ENCODE data around the gene FAIM2.
A peak's percentile ranks its signal among the peaks of the same experiment; 100 is the strongest.

Gene FAIM2

DNA sequence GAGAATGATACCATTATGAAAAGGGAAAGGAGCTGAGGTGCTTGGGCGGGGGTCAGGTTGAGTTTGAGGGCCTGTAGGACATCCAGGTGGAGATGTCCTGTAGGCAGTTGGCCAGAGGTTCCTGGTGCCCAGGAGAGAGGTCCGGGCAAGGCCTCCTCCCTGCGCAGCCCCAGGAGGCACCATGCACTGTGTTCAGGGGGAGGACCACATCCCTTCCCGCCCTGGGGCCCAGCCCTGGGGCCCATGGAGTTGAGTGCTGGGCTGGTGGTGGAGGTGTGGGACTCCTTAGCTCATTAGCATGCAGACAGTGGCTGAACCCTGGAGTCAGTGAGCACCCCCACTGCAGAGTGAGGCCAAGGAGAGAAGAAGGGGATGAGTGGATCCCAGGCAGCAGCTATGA is 5.7 kb upstream of the FAIM2 start:
- 100% methylated on average over 2 of the region's 4 CpGs for WGBS (ENCODE audit: insufficient coverage)

DNA sequence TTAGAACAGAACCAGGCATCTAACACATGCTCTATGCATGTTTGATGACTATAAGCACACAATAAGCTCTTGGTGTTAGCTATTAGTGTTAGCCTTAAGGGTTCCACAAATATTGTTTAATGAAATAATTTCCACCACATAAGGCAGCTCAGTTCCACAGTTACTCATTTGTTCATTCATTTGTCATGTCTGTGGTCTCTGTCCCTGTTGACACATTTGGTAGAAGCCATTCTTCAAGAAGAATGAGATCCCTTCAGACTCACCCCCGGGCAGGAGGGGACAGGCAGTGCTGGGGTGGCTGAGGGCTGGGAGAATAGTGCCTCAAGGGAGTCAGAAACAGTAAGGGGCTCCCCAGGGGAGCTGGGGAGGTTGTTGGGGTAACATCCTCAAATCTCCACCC is 3.7 kb upstream of the FAIM2 start:
- Histone ChIP-seq H3K4me1 (ENCODE audit: control extremely low read depth in 1 of 4, control insufficient read depth in 4 of 4, insufficient read depth in 4 of 4, low read length in 3 of 4) (peaks cover 0 to 12% (median 5%) of the 10 kb centered on the region in 4 experiments), H3K36me3 (ENCODE audit: control insufficient read depth in 4 of 4, insufficient read depth in 4 of 4, low read length in 3 of 4) (no peaks in the 10 kb centered on the region), H3K9me3 (ENCODE audit: control extremely low read depth in 1 of 5, control insufficient read depth in 4 of 5, insufficient read depth in 2 of 5, low read depth in 1 of 5, low read length in 4 of 5) (no peaks in the 10 kb centered on the region), H3K27ac (ENCODE audit: insufficient read depth in 1 of 2, low read depth in 1 of 2, low read length in 2 of 2, poor library complexity in 1 of 2, severe bottlenecking in 2 of 2) (no peak overlapping the region), H3K4me3 (ENCODE audit: control insufficient read depth in 1 of 7, extremely low read depth in 1 of 7, insufficient read depth in 4 of 7, low read depth in 2 of 7, low read length in 6 of 7) (no peak overlapping the region), H3K27me3 (replicated peaks in 2 of 5; ENCODE audit: control insufficient read depth in 4 of 5, insufficient read depth in 5 of 5, low read length in 4 of 5) (peaks cover 0 to 36% (median 16%) of the 10 kb centered on the region in 5 experiments)
- no peak for DNase-seq
- ChIA-PET CTCF (interaction anchor here (0.7 to 1.4 kb wide), 2 partner anchors 19 to 21 kb away, joined by 3 read pairs; no protein-coding TSS in a partner anchor), POLR2A (no interaction called here)
- 100% methylated on average over 1 of the region's 1 CpG for WGBS (ENCODE audit: insufficient coverage)

More for the DNA sequence above, 5.7 kb upstream of the FAIM2 start:
- H3K4me3 ChIP-seq (ENCODE audit: control insufficient read depth in 1 of 7, extremely low read depth in 1 of 7, insufficient read depth in 4 of 7, low read depth in 2 of 7, low read length in 6 of 7) = no peak overlapping the region
- H3K36me3 ChIP-seq (ENCODE audit: control insufficient read depth in 4 of 4, insufficient read depth in 4 of 4, low read length in 3 of 4) = no peaks in the 10 kb centered on the region
- H3K9me3 ChIP-seq (ENCODE audit: control extremely low read depth in 1 of 5, control insufficient read depth in 4 of 5, insufficient read depth in 2 of 5, low read depth in 1 of 5, low read length in 4 of 5) = no peaks in the 10 kb centered on the region
- H3K27ac ChIP-seq (ENCODE audit: insufficient read depth in 1 of 2, low read depth in 1 of 2, low read length in 2 of 2, poor library complexity in 1 of 2, severe bottlenecking in 2 of 2) = no peak overlapping the region
- peaks cover 0 to 20% (median 12%) of the 10 kb centered on the region in 5 experiments for H3K27me3 ChIP-seq (replicated peaks in 2 of 5; ENCODE audit: control insufficient read depth in 4 of 5, insufficient read depth in 5 of 5, low read length in 4 of 5)
- POLR2A ChIA-PET = no interaction called here
- peaks cover 0 to 5% (median under 1%) of the 10 kb centered on the region in 4 experiments for H3K4me1 ChIP-seq (ENCODE audit: control extremely low read depth in 1 of 4, control insufficient read depth in 4 of 4, insufficient read depth in 4 of 4, low read length in 3 of 4)
- CTCF ChIA-PET = interaction anchor here (1.0 kb wide), 1 partner anchor 9 kb away, joined by 4 read pairs; no protein-coding TSS in a partner anchor
- DNase-seq = no peak

DNA sequence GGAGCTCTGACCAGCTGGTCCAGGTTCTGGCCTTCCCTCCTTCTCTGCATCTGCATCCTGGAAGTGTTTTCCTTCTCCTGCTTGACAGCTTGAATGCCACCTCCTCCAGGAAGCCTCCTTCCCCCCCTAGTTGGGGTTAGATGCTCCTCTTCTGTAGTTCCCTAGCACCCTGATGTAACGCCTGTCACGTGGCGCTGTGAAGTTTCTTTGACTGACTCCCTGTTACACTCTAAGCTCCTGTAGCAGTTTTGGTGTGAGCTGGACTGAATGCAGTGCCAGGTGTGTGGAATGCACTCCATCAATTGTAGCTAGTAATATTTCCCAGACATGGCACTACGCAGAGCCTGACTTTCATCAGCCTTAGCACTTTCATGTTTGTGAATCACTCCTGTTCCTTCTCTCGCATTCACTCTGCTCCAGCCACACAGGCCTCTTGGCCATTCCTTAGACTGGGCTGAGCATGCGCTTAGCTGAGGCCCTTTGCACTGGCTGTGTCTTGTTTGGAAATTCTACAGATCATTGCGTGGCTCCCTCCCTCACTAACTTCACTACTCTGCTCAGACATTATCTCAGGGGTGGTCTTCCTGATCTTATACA is 2.1 kb upstream of the FAIM2 start:
- Histone ChIP-seq H3K4me3 (ENCODE audit: control insufficient read depth in 1 of 7, extremely low read depth in 1 of 7, insufficient read depth in 4 of 7, low read depth in 2 of 7, low read length in 6 of 7) (no peak overlapping the region), H3K36me3 (ENCODE audit: control insufficient read depth in 4 of 4, insufficient read depth in 4 of 4, low read length in 3 of 4) (no peaks in the 10 kb centered on the region), H3K4me1 (ENCODE audit: control extremely low read depth in 1 of 4, control insufficient read depth in 4 of 4, insufficient read depth in 4 of 4, low read length in 3 of 4) (peaks cover 0 to 12% (median 5%) of the 10 kb centered on the region in 4 experiments), H3K9me3 (ENCODE audit: control extremely low read depth in 1 of 5, control insufficient read depth in 4 of 5, insufficient read depth in 2 of 5, low read depth in 1 of 5, low read length in 4 of 5) (no peaks in the 10 kb centered on the region), H3K27ac (ENCODE audit: insufficient read depth in 1 of 2, low read depth in 1 of 2, low read length in 2 of 2, poor library complexity in 1 of 2, severe bottlenecking in 2 of 2) (no peak overlapping the region), H3K27me3 (replicated peaks in 2 of 5; ENCODE audit: control insufficient read depth in 4 of 5, insufficient read depth in 5 of 5, low read length in 4 of 5) (peaks cover 0 to 36% (median 20%) of the 10 kb centered on the region in 5 experiments)
- POLR2A ChIA-PET = no interaction called here
- DNase-seq = no peak
- 99% methylated on average over 7 of the region's 7 CpGs for WGBS (ENCODE audit: insufficient coverage)
- CTCF ChIA-PET = interaction anchor here (1.3 to 2.3 kb wide), 3 partner anchors 10 to 61 kb away, joined by 7 to 11 read pairs (median 7); no protein-coding TSS in a partner anchor

DNA sequence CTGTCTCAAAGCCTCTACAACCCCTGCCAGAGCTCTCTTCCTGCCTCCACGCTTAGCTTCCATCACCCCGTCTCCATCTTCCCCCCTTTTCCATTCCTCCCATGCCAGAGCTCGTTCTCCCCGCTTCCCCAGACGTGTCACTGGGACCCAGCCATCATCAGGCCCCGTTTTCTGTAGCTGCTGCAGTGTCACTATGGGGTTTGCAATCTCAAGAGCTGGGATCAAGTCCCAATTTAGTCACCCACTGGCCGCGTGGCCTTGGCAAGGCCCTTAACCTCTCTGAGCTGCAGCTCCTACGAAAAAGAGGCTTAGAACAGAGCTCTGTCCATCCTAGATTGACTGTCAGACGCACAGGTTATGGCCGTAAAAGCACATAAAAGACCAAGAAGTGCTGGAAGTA is 901 bp upstream of the FAIM2 start:
- ChIA-PET CTCF (interaction anchor here (0.9 to 2.3 kb wide), 2 partner anchors 11 to 65 kb away, joined by 3 to 7 read pairs; no protein-coding TSS in a partner anchor), POLR2A (no interaction called here)
- no peak overlapping the region for H3K4me3 ChIP-seq (ENCODE audit: control insufficient read depth in 1 of 7, extremely low read depth in 1 of 7, insufficient read depth in 4 of 7, low read depth in 2 of 7, low read length in 6 of 7)
- no peak for DNase-seq
- no peaks in the 10 kb centered on the region for H3K36me3 ChIP-seq (ENCODE audit: control insufficient read depth in 4 of 4, insufficient read depth in 4 of 4, low read length in 3 of 4)
- 91% methylated on average over 11 of the region's 11 CpGs for WGBS (ENCODE audit: insufficient coverage)
- H3K27me3 ChIP-seq (replicated peaks in 2 of 5; ENCODE audit: control insufficient read depth in 4 of 5, insufficient read depth in 5 of 5, low read length in 4 of 5) = peaks cover 0 to 36% (median 20%) of the 10 kb centered on the region in 5 experiments
- H3K4me1 ChIP-seq (ENCODE audit: control extremely low read depth in 1 of 4, control insufficient read depth in 4 of 4, insufficient read depth in 4 of 4, low read length in 3 of 4) = peaks cover 0 to 12% (median 5%) of the 10 kb centered on the region in 4 experiments
- no peak overlapping the region for H3K27ac ChIP-seq (ENCODE audit: insufficient read depth in 1 of 2, low read depth in 1 of 2, low read length in 2 of 2, poor library complexity in 1 of 2, severe bottlenecking in 2 of 2)
- H3K9me3 ChIP-seq (ENCODE audit: control extremely low read depth in 1 of 5, control insufficient read depth in 4 of 5, insufficient read depth in 2 of 5, low read depth in 1 of 5, low read length in 4 of 5) = no peaks in the 10 kb centered on the region

DNA sequence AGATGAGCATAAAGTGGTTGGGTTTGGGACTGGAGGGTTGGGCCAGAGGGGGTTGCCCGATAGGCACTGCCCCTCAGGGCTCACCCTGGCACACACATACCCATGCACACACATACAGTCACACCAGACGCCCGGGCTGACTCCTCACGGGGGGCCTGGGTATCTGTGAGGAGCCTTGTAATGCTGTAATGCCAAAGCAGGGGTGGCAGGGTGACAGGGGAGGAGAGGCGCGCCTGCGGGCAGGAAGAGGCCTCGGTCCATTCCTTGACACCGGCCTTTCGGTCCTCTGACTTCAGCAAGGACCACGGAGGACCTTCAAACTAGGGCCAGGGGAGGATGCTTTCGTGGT is 375 bp downstream of the FAIM2 start:
- peak overlapping the region in 1 of 7 experiments; percentile 32 for H3K4me3 ChIP-seq (ENCODE audit: control insufficient read depth in 1 of 7, extremely low read depth in 1 of 7, insufficient read depth in 4 of 7, low read depth in 2 of 7, low read length in 6 of 7)
- peaks cover 0 to 36% (median 20%) of the 10 kb centered on the region in 5 experiments for H3K27me3 ChIP-seq (replicated peaks in 2 of 5; ENCODE audit: control insufficient read depth in 4 of 5, insufficient read depth in 5 of 5, low read length in 4 of 5)
- POLR2A ChIA-PET = no interaction called here
- no peaks in the 10 kb centered on the region for H3K36me3 ChIP-seq (ENCODE audit: control insufficient read depth in 4 of 4, insufficient read depth in 4 of 4, low read length in 3 of 4)
- peaks cover 0 to 12% (median 5%) of the 10 kb centered on the region in 4 experiments for H3K4me1 ChIP-seq (ENCODE audit: control extremely low read depth in 1 of 4, control insufficient read depth in 4 of 4, insufficient read depth in 4 of 4, low read length in 3 of 4)
- DNase-seq = no peak
- no peak overlapping the region for H3K27ac ChIP-seq (ENCODE audit: insufficient read depth in 1 of 2, low read depth in 1 of 2, low read length in 2 of 2, poor library complexity in 1 of 2, severe bottlenecking in 2 of 2)
- WGBS (ENCODE audit: insufficient coverage) = 48% methylated on average over 6 of the region's 12 CpGs
- CTCF ChIA-PET = no interaction called here
- no peaks in the 10 kb centered on the region for H3K9me3 ChIP-seq (ENCODE audit: control extremely low read depth in 1 of 5, control insufficient read depth in 4 of 5, insufficient read depth in 2 of 5, low read depth in 1 of 5, low read length in 4 of 5)

DNA sequence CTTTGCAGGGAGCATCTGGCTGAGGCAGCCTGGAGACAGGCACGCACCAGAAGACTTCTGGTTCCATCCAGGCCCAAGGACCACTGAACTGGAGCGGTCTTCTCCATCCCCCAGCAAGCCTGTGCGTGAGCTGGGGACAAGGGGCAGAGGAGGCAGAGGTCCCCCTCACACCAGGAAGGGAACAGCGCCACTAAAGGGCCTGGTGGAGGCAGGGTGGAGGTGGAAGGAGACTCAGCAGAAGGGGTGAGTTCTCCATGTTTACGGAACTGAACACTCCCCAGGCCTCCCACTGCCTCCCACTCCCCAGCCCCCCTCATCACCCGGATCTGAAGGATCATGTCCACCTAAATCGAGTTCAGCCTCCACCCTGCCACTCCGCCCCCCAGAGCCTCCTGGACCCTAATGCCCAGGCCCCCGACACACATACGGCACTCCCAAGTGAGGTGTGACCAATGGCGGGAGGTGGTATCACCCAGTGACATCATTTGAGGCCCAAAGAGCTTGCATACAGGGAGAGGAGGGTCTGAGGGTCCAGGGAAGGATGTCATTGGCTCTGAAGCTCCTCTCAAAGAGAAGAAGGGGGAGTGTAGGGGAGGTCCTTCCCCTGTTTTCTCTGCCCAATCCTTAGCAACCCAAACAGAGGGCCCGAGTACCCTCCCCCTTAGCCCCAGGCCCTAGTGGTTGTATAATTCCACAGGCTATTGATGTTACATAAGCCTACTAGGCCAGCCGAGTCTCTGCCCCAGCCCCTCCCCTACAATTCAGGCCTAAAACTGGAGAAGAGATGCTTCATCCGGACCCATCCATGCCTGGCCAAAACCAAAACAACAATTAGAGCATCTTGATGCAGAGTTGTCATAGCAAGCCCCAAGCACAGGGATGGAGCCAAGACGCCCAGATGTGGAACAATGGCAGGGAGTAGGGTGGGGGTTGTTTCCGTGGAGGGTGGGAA is 1.0 kb downstream of the FAIM2 start:
- Histone ChIP-seq H3K9me3 (ENCODE audit: control extremely low read depth in 1 of 5, control insufficient read depth in 4 of 5, insufficient read depth in 2 of 5, low read depth in 1 of 5, low read length in 4 of 5) (no peaks in the 10 kb centered on the region), H3K4me1 (ENCODE audit: control extremely low read depth in 1 of 4, control insufficient read depth in 4 of 4, insufficient read depth in 4 of 4, low read length in 3 of 4) (peaks cover 0 to 12% (median 5%) of the 10 kb centered on the region in 4 experiments), H3K27me3 (replicated peaks in 2 of 5; ENCODE audit: control insufficient read depth in 4 of 5, insufficient read depth in 5 of 5, low read length in 4 of 5) (peaks cover 0 to 36% (median 22%) of the 10 kb centered on the region in 5 experiments), H3K27ac (ENCODE audit: insufficient read depth in 1 of 2, low read depth in 1 of 2, low read length in 2 of 2, poor library complexity in 1 of 2, severe bottlenecking in 2 of 2) (no peak overlapping the region), H3K36me3 (ENCODE audit: control insufficient read depth in 4 of 4, insufficient read depth in 4 of 4, low read length in 3 of 4) (no peaks in the 10 kb centered on the region), H3K4me3 (ENCODE audit: control insufficient read depth in 1 of 7, extremely low read depth in 1 of 7, insufficient read depth in 4 of 7, low read depth in 2 of 7, low read length in 6 of 7) (no peak overlapping the region)
- peak; percentile 14 to 62 (median 52) for DNase-seq
- ChIA-PET CTCF (interaction anchor here (2.4 kb wide), 1 partner anchor 35 kb away, joined by 9 read pairs; no protein-coding TSS in a partner anchor), POLR2A (no interaction called here)
- WGBS (ENCODE audit: insufficient coverage) = 91% methylated on average over 10 of the region's 16 CpGs

All from common myeloid progenitor, CD34-positive (primary cell).